Suprapubic skin (tissue), 4 donors: ENCODE measurements around the gene SORCS2.

ENCODE experiments used
- CTCF ChIP-seq, 2 donors: fragments of 200-600 bp in 1 of 2; fragments of 450-650 bp in 1 of 2; sonication (generic) in 1 of 2; IDR thresholded peaks; one replicate each; pipeline ENCODE4 v1.5.1; 2016 to 2019; ENCODE audit warnings: antibody characterized with exemption in 2 of 2, mild to moderate bottlenecking in 1 of 2, moderate library complexity in 1 of 2
- EP300 ChIP-seq: sonication (generic); formaldehyde crosslinking; IDR thresholded peaks from one replicate; pipeline ENCODE4 v1.6.1; 2017; ENCODE audit warnings: antibody characterized with exemption
- POLR2A ChIP-seq, 2 donors: fragments of 450-650 bp; IDR thresholded peaks; one replicate each; pipeline ENCODE4 v1.6.1; 2017; ENCODE audit warnings: antibody characterized with exemption in 2 of 2, mild to moderate bottlenecking in 2 of 2, moderate library complexity in 2 of 2
- POLR2AphosphoS5 ChIP-seq, 3 donors: sonication (generic); formaldehyde crosslinking; IDR thresholded peaks; one replicate each; pipeline ENCODE4 v1.6.1; 2017; ENCODE audit warnings: antibody characterized with exemption in 3 of 3

DNA sequence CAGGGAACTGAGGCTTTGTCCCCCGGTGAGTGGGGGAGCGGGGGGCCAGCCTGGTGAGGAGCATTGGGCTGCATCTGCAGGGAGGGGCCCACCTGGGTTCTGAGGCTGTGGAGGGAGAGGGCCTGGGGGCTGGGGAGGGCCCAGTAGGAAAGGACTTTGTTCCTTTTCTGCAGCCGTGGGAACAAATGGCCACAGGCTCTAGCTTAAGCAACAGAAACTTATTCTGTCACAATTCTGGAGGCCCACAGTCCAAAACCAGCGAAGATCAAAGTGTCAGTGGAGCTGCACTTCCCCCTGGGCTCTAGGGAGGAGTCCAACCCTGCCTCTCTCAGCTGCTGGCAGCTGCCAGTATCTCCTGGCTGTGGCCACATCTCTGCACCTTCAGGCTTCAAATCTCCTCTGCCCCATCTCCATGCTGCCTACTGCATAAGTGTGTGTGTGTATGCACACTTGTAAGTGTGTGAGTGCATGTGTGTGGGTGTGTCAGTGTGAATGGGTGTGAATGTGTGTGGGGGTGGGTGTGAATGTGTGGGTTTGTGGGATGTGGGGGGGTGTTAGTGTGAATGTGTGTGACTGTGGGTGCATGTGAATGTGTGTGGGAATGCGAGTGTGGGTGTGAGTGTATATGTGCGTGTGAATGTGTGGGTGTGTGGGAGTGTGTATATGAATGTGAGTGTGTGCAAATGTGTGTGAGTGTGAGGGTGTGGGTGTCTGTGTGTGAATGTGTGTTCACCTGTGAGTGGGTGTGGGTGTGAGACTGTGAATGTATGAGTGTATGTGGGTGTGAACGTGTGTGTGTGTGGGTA is 446.8 kb downstream of the SORCS2 start:
- TF ChIP-seq CTCF (IDR thresholded peaks at IDR 0.05) (no peak), POLR2AphosphoS5 (IDR thresholded peaks at IDR 0.05) (no peak), POLR2A (IDR thresholded peaks at IDR 0.05) (no peak), EP300 (no peak)
